ENCODE data around the gene FGF9.

FGF9 gene

DNA sequence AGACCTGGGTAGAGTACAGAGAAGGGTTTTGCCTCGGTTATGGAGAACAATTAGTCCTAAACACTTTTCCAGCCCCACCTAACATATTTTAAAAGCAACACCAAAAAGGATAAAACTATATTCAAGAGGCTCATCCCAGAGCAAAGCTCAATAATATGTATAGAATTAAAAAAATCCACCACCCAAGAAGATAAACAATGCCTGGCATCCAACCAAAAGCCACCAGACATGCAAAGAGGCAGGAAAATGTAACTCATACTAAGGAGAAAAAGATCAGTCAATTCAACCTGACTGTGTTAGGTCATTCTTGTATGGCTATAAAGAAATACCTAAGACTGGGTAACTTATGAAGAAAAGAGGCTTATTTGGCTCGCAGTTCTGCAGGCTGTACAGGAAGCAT is 39.3 kb downstream of the FGF9 start:
- no peak for DNase-seq (ENCODE audit: low read depth)

DNA sequence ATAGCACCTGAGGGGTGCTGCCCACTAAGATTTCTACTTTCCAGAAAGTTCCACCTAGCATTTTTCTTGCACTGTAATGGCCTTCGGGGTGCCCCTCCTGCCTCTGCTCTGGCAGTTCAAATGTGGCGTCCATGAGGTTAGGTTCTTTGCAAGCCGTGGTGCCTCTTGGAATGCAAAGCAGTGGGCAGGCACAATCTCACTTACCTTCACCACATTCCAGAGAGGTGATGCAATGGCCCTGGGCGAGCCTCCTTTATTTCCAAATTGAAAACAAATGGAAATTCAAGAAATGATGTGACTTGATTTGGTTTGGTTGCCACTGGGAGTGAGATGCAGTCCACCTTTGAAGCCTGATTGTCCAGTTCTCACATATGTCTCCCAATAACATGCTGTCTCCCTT is 46.9 kb downstream of the FGF9 start:
- DNase-seq (ENCODE audit: low read depth), result no peak

DNA sequence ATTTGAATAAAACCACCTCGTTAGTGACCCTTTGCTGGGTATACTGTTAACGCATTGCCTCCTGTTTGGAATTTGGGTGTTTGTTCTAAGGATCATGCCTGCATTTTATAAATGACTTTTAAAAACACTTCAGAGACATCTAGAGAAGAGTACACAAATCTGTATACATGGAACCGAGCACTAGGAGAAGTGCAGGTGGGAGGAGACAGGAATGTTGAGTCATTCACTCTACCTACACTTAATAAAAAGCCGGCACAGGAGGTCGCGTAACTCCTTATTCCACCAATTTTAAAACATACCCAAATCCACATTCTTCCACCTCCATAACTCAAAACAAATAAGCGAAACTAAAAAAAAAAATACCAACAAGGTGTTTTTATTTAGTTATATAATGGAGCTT is 48.6 kb downstream of the FGF9 start:
- DNase-seq (ENCODE audit: low read depth), result no peak

DNA sequence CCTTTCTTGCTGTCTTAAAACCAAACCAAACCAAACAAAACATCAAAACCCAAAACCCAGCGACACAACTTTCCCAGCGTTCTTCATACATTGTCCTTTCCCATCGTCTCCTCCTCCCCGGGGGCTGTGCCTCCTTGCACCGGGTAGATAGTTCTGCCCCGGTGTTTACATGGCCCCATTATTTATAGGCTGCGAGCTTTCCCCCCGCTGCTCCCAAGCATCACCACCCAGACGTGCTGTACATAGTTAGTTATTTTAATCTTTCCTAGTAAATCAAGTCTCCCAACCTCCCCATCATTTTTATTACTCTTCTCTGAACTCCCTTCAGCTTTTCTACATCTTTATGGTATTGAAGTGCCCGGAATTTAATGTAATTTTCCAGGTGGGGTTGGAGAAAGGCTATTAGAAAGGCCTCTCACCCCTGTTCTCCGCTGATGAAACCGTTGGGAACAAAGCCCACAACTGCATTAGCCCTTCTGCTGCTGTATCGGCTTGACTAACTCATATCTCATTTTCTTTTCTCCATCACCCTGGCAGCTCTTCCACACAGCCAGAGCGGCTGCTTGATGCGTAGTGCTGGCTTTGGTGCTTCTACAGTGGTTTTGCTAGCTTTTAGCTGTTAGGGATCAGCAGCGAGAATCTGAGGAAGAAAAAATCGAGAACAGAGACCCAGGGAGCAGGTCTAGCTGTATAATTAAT is 53.1 kb downstream of the FGF9 start:
- no peak for DNase-seq (ENCODE audit: low read depth)

DNA sequence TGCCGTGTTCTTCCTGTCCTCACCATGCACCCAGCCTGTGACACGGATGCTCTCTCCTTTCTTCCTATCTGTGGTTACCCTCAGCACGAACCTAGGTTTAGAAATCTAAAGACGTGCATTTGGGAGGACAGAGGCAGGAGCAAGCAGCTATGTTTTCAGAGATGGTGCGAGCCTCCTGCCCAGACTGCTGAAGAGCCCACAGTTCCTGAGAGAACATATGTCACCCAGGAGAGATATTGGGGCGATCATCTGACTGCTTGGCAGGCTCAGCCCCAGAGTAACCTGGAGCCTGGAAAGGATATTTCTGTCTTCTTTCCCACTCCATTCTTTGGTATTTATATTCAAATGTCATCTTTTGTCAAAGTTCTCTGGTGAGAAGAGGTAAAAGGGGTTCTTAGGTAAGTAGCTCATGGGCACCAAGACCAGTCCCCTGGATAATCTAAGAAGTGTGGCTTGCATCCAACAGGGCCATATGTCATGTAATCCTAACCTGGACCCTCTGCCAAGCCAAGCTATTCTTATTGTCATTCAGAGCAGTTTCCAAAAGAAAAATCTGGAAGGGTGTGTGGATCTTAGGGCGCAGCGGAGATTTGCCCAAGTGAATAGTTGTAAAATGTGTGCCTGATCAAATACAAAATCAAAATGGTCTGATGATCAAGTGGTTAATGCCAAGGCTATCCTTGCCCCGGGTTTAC is 59.5 kb downstream of the FGF9 start:
- no peak for DNase-seq (ENCODE audit: low read depth)

DNA sequence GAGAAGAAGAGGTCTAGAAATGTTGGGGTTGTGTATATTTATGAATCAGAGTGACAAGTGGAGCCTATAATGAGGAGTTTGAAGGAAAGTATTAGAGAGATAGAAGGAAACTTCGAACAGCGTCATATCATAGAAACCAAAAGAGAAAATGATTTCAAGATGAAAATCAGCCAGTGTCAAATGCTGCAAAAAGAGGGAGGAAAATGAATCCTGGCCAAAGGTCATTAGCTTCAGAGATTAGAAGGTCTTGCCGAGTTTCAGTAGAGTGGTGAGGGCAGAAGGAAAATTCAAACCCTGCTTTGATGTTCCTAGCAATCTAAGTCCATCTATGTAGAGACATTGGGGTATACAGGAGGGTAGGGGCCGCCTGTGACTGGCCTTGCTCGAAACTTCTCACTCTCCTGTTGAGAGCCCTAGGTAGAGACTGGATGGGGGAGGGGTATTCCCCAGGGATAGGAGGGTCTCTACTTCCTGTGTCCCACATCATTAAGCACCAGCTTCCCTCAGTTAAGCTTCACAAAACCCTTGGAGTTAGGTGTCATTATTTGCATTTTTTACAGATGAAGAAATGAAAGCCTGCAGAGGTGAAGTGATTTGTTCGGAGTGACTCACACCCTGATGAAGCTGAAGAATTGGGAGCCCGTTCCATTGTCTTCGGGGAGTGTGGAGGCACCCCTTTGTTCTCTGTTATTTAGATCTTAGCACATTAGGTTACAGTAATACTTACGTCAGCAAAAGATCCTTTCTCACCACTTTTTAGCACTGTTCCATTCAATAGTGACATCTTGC is 62.8 kb downstream of the FGF9 start:
- DNase-seq (ENCODE audit: low read depth), result no peak

DNA sequence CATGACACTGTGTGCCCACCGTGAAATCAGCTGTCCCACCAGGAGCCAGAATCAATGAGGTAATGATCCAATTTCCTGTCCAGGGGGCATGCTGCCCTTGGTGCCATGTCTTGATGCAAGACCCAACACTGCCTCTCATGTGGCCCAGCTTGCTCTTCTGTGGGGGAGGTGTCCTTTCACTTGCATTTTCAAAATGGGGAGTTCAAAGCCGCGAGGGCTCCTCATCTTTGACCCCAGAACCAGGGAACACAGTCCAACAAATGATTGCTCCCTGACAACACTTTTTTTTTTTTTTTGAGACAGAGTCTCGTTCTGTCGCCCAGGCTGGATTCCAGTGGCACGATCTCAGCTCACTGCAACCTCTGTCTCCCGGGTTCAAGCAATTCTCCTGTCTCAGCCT is 64.1 kb downstream of the FGF9 start:
- DNase-seq (ENCODE audit: low read depth), result no peak

DNA sequence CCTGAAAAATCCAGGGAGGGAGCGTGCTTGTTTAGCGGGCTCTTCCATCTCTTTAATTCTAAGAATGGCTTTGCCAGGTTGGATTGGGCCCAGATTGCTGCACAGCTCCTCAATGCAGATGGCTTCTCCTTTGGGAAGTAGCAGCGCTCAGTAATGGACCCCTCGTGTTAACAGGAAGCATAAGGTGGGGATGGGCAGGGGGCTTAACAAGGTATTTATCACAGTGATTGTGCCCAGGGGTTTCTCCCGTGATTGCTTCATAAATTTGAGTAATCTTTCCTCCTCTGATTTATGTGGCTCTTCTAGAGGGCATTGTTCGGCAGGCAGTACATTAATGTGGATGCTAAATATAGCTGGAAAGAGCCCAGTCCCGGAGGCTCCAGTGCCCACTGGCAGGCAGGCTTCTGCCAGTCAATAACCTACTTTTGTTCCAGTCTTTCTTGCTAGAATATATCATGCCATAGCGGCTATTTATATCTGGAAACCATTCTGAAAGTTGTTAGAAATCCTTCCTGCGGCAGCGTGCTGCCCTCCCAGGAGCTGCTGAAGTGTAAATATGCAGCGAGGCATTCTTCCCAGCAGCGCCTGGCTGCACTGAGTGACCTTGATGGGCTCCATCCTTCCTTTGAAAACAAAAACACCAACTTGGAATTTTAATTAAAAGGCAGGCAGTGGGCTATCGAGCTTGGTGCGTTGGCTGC is 65.0 kb downstream of the FGF9 start:
- DNase-seq (ENCODE audit: low read depth), result no peak

DNA sequence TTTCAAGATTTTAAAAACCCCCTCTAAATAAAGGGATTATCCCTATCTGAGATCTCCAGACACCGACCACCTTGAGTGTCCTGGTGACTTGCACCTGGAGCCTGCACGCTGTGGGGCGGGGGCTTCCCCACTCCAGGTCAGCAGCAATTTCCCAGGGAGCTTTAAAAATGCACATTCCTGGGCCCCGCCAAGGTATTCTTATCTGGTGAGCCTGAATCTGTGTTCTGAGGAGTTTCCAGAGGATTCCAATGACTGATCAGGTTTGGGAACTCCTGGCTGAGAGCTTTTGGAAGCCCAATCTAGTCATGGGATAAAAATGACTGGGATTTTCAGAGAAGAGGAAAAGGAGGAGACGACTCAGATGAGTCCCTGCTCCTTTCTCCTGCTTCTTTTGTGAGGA is 66.1 kb downstream of the FGF9 start:
- no peak for DNase-seq (ENCODE audit: low read depth)

DNA sequence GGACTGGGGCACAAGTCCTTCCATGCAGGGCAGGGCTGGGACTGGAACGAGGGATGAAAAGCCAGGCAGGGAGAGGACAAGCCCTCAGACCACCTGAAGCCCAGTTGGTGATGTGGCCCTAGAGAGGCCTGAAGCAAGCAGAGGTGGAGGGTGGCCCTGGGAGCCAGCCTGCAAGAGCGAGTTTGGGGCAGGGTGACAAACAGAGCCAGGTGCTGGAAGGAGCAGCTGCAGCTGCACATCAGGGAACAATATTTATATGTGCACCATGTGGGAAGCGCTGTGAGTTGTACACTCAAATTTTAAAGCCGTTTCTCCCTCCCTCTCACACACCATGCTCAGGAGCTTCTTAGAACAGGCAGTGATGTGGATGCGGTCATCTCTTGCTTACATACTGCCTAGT is 67.8 kb downstream of the FGF9 start:
- no peak for DNase-seq (ENCODE audit: low read depth)

DNA sequence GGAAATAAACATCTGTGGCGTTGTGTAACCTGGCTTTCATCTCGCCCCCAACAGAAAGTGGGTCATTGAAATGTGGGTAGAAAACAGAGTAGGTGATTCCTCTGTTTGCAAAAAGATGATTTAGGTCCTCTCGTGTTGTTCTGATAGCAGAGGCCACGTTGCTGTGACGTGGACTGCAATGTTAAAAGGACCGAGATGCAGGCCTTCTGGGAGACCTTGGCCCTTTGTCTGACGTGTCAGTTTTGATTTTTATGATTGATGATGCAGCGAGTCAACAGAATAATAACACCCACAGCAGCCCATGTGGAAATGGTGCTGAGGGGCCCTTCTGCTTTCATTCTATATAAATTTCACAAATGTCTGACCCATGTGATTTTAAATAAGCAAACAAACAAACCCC is 68.9 kb downstream of the FGF9 start:
- no peak for DNase-seq (ENCODE audit: low read depth)

DNA sequence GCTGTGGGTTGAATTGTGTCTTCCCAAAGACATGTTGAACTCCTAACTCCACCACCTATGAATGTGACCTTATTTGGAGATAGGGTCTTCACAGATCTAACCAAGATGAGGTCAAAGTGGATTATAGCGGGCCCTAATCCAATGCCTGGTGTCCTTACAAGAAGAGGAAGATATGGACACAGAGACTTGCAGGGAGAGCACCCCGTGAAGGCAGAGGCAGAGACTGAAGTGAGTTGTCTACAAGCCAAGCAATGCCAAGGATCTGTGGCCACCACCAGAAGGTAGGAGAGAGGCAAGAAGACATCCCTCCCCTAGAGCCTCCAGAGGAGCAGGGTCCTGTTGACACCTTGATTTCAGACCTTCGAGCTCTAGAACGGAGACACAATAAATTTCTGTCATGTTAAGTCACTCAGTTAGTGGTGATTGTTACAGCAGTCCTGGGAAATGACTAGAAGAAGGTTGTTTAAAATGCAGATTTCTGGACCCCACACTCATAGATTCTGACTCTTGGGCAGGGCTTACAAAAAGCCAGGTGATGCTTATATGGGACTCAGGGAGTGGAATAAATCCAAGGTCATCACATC is 70.6 kb downstream of the FGF9 start:
- DNase-seq (ENCODE audit: low read depth), result no peak

DNA sequence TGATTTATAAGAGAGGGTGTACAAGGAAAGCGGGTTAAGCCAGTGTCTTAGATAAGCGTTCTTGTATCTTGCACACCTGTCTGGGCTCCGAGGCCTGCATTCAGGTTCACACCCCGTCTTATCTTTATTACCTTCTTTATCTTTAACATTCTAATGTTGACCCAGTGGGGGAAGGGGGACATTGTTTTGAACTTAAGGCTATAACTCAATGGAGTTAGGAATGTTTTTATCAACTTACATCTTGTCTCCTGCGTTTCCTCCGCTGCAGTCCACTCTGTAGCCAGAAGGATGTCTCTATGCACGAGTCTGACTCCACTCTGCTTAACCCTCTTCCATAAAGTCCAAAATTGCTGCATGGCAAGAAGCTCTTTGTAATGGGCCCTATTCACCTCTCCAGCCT is 71.2 kb downstream of the FGF9 start:
- no peak for DNase-seq (ENCODE audit: low read depth)

DNA sequence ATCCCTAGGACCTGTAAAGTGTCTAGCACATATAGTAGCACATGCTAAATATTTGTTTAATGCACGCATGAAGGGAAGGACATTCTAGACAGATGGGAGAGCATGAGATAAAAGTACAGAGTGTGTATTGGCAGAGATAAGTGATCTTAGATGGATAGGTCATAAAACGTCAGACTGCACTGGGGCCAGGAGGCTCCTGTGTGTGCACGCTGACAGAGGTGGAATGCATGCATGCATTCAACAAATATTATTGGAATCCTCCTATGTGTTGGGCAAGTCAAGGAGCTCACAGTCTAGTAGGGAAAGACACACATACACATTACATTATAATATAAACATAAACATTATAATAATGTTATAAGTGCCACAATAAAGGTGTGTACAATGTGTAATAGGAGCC is 73.3 kb downstream of the FGF9 start:
- no peak for DNase-seq (ENCODE audit: low read depth)

DNA sequence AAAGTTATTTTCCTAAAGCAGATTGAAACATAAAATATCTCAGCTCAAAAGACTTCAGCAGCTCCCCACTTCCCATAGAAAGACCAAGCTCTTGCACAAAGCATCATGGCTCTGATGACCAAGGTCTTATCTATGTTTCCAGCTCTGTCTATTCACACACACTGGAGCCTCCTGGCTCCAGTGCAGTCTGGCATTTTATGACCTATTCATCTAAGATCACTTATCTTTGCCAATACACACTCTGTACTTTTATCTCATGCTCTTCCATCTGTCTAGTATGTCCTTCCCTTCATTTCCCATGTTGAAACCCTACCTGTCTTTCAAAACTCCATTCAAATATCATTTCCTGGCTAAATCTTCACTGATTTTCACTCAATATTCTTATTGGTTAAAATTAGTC is 74.4 kb downstream of the FGF9 start:
- no peak for DNase-seq (ENCODE audit: low read depth)

DNA sequence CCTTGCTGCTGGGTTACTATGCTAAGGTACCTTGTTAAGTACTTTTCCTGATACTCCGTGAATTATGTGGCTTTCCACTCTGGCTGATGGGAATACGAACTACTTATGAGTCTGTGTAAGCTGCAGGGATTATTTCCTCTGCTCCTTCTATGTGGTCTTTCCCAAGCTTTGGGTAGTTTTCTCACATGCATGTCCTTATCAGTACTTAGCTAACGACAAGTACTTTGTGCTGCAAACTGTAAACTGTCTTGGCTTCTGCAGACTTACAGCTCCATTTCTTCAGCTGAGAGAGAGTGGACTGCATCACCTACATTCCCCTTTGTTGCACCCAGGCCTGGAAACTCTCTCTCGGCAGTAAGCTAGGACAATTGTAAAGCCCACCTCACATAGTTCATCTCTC is 76.6 kb downstream of the FGF9 start:
- DNase-seq (ENCODE audit: low read depth), result no peak

DNA sequence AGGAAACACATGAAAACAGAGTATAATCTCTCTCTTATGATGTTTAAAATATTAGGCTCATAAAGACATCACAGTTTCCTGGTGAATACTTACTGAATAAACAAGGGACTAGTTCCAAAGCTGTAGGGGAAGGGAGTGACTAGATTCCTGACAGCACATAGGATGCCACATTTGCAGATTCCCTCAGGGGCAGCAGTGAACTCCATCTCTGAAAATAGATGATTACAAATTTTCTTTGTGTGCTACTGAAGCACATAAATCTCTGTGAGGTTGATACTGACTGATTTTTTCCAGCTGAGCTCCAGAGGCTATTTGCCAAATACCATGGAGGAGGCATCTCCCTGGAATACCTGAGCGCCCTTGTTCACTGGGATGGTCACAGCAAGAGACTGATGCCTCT is 77.3 kb downstream of the FGF9 start:
- no peak for DNase-seq (ENCODE audit: low read depth)

DNA sequence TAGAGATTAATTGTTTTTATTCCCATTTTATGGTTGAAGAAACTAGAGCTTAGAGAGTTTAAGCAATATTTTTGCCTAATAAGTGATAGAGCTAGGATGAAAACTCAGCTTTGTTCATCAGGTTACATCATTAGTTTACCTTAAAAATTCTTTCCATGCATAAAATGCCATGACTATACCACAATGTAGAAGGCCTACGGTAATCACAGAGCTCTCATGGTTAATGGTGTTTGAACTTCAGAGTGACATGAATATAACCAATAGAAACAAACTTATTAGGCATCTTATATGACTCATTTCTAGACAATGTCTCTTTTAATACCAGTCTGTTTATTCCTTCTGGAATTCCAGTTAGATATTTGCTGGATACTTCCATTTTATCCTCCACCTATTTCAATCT is 78.5 kb downstream of the FGF9 start:
- no peak for DNase-seq (ENCODE audit: low read depth)

DNA sequence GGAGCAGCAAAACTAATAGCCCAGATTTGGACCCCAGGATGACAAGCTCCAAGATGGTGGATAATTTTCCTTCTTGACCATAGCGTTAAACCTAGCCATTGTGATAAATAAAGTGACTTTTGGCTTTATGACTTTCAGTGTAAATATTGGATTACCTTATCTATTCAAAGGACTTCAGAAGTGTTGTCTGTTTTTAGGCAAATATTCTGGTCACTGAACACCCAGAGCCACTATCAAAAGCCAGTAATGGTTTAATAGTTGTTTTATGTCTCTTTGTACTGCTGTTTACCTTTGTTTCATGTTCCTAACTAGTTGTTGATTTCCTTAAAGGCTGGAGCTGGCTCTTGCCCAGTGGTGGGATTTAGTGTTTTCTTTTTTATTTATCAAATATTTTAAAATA is 81.6 kb downstream of the FGF9 start:
- no peak for DNase-seq (ENCODE audit: low read depth)

DNA sequence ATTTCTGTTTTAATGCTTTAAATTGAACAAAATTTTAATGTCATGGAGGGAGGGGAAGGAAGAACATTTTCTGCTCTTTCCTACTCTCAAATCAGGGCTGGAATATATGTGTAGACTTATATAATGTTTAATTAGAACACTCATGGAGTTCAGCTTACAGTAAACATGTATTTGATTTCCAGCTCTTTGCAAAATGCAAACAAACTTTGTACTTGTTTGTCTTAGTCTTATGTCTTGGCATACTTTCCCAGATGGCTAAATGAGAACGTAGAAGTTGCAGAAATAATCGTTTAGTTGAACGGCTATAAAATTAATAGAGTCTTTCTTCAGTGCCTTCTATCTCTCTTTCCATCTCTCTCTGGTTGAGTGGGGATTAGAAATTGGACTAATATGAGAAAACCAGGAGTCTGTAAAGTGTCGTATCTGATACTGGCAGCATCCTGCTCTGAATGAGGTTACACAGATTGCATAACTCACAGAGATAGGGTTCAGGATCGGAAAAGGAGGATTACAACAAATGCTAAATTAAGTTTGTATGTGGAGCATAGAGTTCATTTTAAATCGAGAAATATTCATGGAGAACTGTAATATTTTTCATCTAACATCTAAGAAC is 82.3 kb downstream of the FGF9 start:
- no peak for DNase-seq (ENCODE audit: low read depth)
